GM10266 (cell line): ENCODE data around the gene HPCA.

Source experiments
- DNase-seq: peaks from one replicate; pipeline ENCODE4 v3.0.0; 2012; ENCODE audit errors: extremely low spot score
- CTCF ChIP-seq: IDR thresholded peaks from 2 replicates; pipeline ENCODE4 v1.5.1; 2012; ENCODE audit warnings: mild to moderate bottlenecking, low read depth; ENCODE audit not compliant: control insufficient read depth, insufficient read depth; ENCODE audit errors: missing control alignments

The HPCA gene

GRCh38 chr1:32928285-32928684 is 42.0 kb downstream of the HPCA start:
- no peak for DNase-seq
- TF ChIP-seq CTCF, result no peak

- TF ChIP-seq CTCF, result no peak
These were observed 42.4 kb downstream of the HPCA start for GRCh38 chr1:32928715-32929114.

GRCh38 chr1:32929366-32929765 is 43.1 kb downstream of the HPCA start:
- no peak for TF ChIP-seq CTCF
- DNase-seq, result no peak

More at GRCh38 chr1:32928715-32929114, 42.4 kb downstream of the HPCA start:
- no peak for DNase-seq

GRCh38 chr1:32931760-32932159 is 45.5 kb downstream of the HPCA start:
- no peak for TF ChIP-seq CTCF
- DNase-seq, result no peak

GRCh38 chr1:32933742-32934322 is 47.5 kb downstream of the HPCA start:
- DNase-seq, result no peak

GRCh38 chr1:32934535-32934934 is 48.2 kb downstream of the HPCA start:
- no peak for TF ChIP-seq CTCF
- DNase-seq, result no peak

More at GRCh38 chr1:32933742-32934322, 47.5 kb downstream of the HPCA start:
- no peak for TF ChIP-seq CTCF

GRCh38 chr1:32937061-32937460 is 50.8 kb downstream of the HPCA start:
- no peak for TF ChIP-seq CTCF
- no peak for DNase-seq
